NCI-H82 treated with DMSO at 0.1 percent for 48 hours (cell line): ENCODE results near the gene ADCY2.

Source experiments
- DNase-seq: peaks from one replicate; lab custom pipeline; 2025; ENCODE audit not compliant: unreplicated experiment; lab: John Stamatoyannopoulos, UW

The ADCY2 gene

DNA sequence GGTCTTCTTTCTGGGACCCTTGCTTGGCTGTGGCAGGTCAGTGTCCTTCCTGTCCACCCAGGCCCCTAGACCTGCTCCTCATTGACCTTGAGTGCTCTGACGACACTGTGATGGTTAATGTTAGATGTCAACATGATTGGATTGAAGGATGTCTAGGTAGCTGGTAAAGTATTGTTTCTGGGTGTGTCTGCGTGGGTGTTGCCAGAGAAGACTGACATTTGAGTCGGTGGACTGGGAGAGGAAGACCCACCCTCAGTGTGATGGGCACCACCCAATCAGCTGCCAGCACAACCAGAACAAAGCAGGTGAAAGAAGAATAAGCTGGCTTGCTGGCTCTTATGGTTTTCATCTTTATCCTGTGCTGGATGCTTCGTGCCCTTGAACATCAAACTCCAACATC is 380.5 kb downstream of the ADCY2 start:
- no peak for DNase-seq

DNA sequence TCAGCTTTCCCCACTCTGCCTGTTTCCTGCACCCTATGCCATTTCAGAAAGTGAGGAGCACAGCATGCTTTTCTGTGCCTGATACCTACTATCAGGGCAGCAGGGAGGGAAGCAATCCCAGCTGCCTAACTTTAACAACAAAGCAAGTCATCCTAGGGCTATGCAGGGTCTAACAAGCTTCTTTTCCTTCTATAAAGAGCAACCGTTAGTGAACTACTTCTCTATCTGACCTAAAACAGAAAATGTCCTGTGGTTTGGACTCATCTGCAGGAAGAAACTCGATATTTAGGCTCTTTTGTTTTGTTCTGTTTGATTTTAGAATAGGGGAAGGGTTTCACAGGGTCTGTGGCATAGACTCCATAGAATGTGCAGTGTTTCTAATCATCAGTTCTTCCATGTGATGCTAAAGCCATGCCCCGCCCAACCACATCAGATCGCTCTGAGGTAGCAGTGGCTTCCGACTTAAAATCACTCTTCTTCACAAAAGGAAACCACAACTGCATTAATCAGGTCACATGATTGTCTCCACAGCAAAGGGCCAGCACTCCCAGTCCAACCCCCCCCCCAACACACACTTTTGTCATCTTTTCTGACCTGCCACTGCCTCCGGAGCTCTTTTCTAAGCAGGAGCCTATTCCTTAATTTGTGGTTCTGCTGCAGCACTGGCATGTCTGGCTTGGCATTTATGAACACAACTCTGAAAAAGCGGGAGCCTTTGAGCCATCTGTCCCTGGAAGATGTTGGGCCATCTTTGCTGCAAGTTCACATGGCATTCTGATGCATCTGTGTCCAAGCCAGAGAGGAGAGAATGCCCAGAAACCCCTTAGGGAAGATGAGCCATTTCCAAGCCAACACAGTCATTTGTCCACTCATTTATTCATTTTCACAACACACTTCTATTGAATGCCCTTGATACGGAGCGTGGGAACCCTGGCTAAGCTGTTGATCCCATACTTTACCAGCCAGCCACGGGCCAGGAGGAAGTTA is 383.4 kb downstream of the ADCY2 start:
- DNase-seq = no peak

DNA sequence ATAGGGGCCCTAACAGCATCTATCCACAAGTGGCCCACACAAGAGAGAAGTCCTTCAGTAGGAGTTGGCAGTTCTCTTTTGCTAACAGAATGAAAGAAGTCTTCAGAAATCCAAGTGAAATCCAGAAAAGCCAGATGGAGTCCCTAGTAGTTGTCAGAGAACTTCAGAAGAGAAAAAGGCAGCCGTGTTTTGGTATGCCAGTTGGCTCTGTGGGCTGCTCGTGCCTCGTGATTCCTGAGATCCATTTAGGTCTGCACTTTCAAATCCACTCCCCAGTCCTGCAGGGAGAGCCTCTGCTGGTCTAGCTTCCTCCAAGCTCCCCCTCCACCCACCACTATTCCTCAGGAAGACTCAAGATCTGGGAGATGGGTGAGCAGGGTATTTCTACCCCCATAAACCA is 386.0 kb downstream of the ADCY2 start:
- DNase-seq = no peak

DNA sequence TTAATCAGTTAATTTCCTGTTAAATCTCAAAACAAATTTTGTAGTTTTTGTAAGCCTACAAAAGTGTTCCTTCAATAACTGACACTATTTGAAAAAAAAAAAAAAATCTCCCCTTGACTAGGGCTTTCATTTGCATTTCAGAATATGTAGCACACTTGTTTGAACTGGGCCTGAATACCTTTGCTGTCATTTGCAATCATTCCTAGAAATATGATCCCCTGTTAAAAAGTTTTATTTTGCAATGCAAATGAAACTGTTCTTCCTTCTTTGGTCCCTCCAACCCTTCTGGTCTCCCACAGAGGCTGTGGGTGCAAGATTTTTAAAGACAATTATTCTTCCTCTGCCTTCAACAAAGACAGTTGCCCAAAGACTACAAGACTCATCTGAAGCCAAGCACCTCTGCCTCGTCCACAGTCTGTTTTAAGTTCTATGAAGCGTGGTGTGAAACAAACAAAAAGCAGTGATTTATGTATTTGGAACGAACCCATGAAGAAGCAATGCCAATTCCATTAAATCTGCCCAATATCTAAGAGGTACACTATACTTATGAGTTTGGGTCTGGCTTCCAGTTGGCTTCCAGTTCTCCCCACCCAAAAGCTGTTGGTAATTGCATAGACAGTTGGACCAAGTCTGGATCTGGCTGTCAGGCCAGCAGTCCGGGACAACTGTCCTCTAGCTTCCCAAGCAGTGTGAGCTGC is 388.9 kb downstream of the ADCY2 start:
- no peak for DNase-seq

DNA sequence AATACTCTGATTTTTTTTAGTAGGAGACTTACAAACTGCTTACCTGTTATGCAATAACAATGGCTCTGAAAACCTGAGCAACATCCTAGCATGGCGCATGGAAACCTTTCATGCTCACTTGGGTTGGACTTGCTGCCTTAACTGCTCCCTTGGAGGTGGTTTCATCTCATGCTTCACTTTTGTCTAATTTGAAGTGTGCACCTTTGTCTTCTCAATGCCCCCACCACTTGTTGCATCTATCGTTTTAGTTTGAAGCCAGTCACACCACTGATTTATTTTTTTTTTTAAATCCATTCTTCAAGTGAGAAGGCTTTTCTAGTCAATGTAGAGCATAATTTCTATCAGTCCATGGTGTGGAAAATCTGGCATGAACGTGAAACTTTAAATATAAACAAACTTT is 391.8 kb downstream of the ADCY2 start:
- no peak for DNase-seq

DNA sequence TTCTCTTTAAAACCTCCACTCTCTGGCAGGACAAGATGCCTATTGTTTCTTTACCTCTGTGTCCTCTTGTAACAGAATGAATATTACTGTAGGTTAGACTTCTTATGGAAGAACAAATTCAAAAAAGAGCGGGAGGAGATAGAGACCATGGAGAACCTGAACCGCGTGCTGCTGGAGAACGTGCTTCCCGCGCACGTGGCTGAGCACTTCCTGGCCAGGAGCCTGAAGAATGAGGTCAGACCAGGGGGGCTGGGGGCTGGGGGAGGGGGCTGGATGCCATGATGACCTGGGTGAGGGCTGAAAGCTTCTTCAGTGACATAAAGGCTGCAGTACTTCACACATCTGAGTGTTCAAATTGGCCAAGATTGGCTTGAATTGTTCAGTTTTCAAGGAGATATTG is 393.6 kb downstream of the ADCY2 start:
- DNase-seq = no peak

DNA sequence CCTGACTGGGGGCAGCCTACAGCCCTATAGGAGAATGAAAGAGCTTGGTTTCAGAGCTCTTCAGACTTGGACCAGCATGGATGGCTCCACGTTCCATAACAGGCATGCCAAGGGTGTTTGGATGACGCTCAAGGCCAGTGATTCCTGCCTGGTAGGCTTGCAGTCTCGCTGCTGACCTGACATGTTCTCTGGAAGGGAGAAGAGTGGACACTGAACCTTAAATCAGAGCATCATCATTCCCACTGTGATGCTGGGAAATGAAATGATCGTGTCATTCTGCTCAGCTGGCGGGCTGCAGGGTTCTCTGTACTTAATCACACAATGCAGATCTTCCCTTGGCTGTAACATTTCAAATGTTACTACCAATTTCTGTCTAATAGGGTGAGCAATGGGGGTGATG is 398.0 kb downstream of the ADCY2 start:
- no peak for DNase-seq

DNA sequence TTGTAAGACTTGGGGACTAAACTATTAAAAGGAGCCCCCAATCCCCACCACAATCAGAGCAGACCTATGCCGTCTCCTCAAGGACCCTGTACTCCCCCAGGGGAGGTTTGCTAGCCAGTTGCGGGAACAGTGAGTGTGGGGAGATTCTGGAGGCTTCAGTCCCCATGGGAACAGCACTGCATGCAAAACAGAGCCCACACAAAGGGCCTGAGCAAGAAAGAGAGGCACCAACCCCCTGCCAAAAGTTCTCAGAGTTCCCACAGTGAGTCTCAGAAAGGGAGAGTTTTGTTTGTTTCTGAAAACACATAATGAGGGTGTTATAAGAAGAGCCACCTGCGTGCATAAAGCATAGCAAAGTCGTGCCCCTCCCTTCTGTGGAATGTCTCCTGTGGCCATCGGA is 398.4 kb downstream of the ADCY2 start:
- no peak for DNase-seq

DNA sequence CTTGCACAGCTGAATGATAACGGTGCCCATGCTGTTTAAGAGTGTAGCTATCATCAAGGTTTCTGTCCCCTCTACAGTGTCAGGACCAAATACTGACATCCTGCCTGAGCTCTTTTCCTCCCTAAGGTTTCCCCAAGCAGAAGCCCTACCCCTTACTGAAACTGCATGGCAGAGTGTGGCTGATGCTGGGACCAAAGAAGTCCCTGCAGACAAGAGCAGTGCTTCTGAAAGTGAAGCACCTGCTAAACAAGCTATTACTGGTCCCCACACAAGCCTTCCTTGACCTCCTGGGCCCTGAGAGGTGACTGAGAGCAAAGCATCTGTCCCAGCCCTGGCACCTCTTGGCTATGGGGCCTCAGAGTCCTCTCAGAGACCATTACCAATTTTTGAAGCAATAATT is 398.9 kb downstream of the ADCY2 start:
- DNase-seq = no peak

DNA sequence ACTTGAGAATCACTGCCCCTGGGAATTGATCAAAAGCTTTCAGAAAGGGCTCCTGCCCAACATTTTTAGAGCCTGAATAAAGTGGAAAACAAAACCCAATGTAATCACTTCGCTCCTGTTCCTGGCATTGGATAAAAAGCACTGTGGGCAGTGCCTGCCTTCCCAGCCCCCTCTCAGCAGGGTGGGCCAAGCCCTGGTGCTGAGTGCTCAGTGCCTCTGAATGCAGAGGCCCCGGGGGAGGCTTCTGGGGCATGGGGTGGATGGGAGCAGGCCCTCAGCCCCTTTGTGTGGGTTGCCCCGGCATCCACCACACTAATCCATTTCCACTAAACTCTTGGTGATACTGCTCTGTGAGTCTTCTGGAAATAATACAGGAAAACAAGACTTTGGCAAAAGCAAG is 399.4 kb downstream of the ADCY2 start:
- no peak for DNase-seq

DNA sequence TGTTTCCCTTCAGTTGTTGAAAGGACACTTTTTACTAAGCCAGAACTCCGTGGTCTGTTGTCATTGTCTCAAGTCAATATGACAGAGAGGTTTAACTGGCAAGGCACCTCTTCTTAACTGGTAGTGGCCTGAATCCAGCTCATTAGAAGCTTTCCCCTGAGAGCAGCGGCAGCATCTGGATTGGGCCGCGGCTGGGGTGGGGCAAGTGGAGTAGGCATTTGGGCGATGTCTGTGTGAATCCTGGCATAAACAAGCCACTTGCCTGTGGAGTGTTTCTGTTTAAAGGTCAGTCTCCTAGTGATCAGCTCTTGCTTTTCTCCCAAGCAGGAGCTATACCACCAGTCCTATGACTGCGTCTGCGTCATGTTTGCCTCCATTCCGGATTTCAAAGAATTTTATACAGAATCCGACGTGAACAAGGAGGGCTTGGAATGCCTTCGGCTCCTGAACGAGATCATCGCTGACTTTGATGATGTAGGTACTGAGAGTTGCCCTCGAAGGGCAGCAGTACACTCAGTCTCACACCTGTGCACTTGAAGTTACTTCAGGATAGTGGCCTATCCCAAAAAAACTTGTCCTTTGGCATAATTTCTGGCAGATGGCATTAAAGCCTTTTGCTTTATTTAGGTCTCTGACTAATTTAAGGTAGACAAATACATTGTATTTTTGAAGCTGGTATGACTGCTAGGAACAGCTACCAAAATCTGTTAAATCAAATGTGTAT is 406.1 kb downstream of the ADCY2 start:
- no peak for DNase-seq

DNA sequence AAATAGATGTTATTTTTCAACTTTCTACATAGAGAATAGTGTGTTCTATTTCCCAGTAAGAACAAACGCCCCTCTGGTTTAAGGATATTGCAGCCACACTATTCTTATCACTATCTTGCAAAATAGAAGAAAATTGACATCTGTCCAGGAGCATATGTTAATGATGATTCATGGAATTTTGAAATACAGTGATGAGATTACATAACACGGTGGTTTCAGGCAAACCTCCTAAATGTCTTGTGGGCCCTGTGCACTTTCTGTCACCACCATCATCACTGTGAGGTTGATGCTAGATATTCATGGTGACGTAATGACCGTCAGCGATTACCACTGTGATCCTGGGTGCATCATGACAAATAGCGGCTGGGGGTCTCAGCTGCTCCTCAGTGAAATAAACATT is 406.9 kb downstream of the ADCY2 start:
- DNase-seq = no peak

DNA sequence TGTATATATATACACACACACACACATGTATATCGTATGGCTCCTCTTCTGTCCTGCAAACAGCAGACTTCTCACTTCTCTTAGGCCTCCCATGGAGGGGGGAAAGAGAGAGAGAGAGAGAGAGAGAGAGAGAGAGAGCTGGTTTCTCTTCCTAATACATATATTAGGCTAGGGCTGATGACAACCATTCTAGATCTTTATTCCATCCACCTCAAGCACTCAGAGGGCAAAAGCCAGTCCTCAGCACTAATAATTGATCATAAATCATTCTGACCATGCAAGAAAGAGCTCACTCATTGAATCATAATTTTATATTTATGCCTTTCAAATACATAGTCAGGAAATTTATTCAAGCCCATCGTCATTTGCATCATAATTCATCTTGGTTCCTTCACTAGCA is 408.0 kb downstream of the ADCY2 start:
- DNase-seq = no peak

DNA sequence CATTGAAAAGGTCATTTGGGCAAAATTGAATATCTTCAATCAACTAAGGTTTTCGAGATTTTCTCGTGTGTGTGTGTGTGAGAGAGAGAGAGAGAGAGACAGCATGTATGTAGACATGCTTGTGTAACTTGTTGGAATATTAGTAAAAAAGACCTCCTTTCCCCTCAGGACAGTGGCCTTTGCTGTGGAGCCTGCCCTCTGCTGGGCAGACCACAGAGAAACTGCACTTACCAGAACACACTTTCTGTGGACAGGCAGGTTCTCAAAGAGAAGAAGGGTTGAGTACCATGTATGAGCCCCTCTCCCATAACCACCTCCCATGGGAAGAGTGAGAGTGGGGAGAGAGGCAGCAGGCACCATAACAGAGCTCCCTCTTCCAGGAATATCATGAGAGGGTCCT is 409.4 kb downstream of the ADCY2 start:
- no peak for DNase-seq

DNA sequence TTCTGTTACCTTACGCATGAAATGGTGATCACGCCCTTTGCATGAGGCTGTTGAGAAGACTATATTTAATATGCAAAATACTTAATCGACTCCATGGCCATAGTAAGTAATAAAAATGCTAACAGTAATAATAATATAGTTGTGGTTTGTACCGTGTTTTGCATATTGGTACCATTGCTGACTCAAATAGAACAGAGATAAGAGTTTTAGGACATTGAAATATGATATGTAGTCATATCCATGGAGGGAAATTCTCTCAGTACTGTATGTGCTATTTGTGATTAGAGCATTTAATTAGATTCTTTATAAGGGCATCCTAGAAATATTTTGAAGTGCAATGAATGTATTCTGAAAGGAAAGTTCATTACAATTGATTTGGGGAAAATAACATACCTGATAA is 413.1 kb downstream of the ADCY2 start:
- no peak for DNase-seq

DNA sequence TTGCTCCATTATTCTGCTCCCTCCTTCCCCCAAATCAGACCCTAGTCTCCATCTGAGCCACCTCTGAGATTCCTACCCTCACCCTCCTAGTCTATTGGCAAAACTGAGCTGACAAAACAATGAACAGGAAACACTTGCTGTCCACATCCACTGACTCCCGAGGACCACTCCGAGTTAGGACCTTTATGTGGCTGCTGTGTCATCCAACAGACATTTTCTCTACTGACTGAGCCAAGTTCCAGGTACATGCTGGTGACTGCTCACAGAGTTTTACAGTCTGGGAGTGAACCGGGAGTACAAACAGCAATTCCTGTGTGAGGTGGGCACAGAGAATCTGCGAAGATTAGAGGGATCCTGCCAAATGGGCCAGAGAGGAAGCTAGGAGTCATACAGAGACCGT is 415.8 kb downstream of the ADCY2 start:
- DNase-seq = no peak

DNA sequence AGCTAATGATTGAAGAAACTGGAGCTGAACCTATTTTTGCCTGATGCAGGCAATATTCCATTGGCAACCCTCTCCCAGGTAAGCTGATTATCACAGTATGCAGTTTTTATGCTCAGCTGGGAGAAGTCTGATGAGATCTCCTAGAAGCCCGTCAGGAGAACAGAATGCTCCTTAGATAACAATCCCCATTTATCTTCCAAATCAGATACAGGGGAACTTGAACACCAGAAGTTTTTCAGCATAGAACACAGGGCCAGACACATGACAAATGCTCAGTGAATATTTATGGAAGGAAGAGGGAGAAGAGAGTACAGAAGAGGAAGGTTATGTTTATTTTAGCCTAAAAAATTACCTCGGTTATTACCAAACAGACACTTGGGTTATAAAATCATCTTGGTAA is 417.1 kb downstream of the ADCY2 start:
- no peak for DNase-seq

DNA sequence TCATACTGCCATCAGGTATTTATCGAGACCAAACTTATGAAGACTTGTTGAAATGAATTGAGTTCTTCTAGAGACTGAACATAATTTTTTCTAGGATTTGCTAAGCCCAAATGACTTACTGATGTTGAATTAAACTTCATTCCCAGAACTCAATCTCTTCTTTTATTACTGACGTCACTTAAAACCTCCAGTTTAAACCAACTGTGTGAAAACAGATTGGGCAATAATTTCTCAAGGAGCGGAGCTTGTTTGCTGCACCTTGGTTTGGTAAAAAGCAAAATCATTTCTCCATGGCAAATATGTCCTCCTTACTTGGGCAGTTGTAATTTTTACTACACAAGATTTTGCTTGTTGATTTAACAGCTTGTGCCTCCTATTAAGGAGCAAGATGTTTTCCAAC is 417.6 kb downstream of the ADCY2 start:
- no peak for DNase-seq

DNA sequence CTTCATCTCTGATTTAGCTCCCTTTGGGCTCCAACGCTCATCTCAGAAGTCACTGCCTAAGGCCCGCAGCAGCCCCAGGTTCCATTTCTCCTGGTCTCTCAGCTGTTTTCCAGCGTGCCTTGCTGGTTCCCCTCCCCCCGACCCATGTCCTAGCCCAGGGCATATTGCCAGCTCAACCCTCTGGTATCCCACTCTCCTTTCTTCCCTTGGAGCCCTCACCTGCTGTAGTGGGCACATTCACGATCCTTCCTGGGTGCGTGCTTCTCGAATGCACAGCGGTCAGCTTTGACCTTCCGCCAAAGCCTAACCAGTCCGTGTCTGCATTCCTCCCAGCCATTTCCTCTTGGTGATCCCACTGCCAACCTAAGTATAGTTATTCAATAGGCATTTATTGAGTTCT is 418.9 kb downstream of the ADCY2 start:
- DNase-seq = no peak

DNA sequence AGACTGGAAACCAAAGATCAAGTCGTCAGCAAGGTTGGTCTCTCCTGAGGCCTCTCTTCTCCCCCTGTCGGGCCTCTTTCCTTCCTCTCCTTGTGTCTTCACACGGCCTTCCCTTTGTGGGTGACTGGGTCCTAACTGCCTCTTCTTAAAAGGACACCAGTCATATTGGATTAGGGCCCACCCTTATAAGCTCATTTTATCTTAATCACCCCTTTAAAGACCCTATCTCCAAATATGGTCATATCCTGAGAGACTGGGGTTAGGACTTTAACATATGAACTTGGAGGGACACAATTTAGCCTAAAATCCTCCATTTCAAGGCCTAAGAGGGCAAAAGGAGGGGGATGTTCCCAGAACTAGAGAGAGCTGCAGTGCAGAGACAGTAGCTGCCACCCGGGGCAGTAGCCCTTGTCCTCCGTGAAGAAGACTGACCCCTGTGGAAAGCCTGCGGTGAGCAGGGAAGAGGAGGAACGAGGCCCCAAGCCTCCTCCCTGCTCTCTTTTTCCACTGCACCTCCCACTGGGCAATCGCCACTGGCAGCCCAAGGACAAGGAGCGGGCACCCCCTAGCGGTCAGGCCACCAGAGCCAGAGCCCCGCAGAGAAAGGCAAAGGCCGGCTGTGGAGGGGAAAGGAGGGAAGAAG is 420.1 kb downstream of the ADCY2 start:
- DNase-seq = peak; percentile 84

DNA sequence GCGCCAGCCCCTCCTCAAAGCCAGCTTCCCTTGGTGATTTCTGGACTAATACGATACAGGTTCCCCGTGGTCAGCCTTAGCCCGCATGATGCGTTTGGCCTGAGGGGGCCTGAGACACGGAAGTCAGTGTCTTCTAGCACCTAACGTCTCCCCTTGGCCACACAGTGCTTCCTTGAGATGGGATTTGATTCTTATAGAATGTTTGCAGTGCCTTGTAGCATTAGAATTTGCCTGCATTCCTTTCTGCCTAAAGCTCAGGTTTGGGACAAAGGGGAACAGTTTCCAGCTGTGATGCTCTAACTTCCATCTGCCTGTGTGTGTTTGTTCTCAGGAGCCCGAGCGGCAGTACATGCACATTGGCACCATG is 420.6 kb downstream of the ADCY2 start:
- no peak for DNase-seq
